ENCODE measurements around the gene CDH15. TPM values are rescaled to one million over a fixed set of nuclear protein-coding genes. Genes with fewer than 3 reads are reported as not detected.
A peak's percentile ranks its signal among the peaks of the same experiment; 100 is the strongest.

Gene CDH15
- total and polyA plus RNA-seq, 2 donors from 2014 or later, result 0.22 to 0.31 TPM

DNA sequence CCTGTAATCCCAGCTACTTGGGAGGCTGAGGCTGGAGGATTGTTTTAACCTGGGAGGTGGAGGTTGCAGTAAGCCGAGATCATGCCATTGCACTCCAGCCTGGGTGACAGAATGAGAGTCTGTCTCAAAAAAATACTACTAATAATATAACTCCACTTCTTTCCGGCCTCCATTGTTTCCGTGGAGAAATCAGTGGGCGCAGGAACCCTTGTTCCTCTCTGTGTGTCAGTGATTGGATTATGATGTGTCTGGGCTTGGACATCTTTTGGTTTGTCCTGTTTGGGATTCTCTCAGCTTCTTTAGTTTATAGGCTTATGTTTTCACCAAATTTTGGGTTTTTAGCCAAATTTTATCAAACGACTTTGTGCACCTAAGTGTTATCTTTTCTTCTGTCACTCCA, 41.1 kb upstream of the CDH15 start:
- intact Hi-C loops (cut with DNase I), result no loop called here
- Histone ChIP-seq H3K9ac (ENCODE audit: low read length in 3 of 3) (no peak overlapping the region), H3K9me3 (ENCODE audit: control insufficient read depth in 2 of 3, insufficient read depth in 1 of 3, low read length in 3 of 3) (peaks cover 0 to 4% (median 2%) of the 10 kb centered on the region in 3 donors), H3K4me3 (ENCODE audit: low read length in 3 of 3) (no peak overlapping the region), H3K36me3 (ENCODE audit: control insufficient read depth in 2 of 3, insufficient read depth in 3 of 3, low read length in 3 of 3) (peaks cover 2 to 11% (median 3%) of the 10 kb centered on the region in 3 donors), H3K4me1 (ENCODE audit: control insufficient read depth in 2 of 3, insufficient read depth in 2 of 3, low read depth in 1 of 3, low read length in 3 of 3) (no peaks in the 10 kb centered on the region), H3K27me3 (ENCODE audit: control insufficient read depth, insufficient read depth, low read length) (no peaks in the 10 kb centered on the region), H3K27ac (ENCODE audit: low read depth in 2 of 2, low read length in 2 of 2) (no peak overlapping the region)
- DNase-seq (peak in 1 of 5 donors; percentile 15), FAIRE-seq (no peak)
- TF ChIP-seq, protein P1, sequence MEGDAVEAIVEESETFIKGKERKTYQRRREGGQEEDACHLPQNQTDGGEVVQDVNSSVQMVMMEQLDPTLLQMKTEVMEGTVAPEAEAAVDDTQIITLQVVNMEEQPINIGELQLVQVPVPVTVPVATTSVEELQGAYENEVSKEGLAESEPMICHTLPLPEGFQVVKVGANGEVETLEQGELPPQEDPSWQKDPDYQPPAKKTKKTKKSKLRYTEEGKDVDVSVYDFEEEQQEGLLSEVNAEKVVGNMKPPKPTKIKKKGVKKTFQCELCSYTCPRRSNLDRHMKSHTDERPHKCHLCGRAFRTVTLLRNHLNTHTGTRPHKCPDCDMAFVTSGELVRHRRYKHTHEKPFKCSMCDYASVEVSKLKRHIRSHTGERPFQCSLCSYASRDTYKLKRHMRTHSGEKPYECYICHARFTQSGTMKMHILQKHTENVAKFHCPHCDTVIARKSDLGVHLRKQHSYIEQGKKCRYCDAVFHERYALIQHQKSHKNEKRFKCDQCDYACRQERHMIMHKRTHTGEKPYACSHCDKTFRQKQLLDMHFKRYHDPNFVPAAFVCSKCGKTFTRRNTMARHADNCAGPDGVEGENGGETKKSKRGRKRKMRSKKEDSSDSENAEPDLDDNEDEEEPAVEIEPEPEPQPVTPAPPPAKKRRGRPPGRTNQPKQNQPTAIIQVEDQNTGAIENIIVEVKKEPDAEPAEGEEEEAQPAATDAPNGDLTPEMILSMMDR (IDR thresholded peaks at IDR 0.05; ENCODE audit: borderline replicate concordance, extremely low read depth, insufficient read depth), result no peak

DNA sequence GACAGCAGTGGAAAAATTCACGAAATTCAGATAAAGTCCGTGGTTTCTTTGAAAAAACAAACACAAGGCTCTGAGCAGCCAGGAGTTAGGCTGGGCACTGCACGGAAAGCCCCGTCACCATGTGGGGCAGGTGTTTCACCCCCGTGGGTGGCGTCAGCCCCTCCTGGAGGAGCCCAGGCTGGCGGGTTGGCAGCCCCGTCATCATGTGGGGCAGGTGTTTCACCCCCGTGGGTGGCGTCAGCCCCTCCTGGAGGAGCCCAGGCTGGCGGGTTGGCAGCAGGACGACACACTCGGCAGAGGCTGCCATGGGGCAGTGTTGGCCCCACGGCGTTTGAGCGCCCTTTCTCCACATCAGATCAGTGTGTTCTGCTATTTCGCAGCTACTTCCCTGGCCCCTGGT, 39.8 kb upstream of the CDH15 start:
- DNase-seq (peak in 1 of 5 donors; percentile 38), FAIRE-seq (no peak)
- TF ChIP-seq, protein P1 (IDR thresholded peaks at IDR 0.05; ENCODE audit: borderline replicate concordance, extremely low read depth, insufficient read depth), result no peak

DNA sequence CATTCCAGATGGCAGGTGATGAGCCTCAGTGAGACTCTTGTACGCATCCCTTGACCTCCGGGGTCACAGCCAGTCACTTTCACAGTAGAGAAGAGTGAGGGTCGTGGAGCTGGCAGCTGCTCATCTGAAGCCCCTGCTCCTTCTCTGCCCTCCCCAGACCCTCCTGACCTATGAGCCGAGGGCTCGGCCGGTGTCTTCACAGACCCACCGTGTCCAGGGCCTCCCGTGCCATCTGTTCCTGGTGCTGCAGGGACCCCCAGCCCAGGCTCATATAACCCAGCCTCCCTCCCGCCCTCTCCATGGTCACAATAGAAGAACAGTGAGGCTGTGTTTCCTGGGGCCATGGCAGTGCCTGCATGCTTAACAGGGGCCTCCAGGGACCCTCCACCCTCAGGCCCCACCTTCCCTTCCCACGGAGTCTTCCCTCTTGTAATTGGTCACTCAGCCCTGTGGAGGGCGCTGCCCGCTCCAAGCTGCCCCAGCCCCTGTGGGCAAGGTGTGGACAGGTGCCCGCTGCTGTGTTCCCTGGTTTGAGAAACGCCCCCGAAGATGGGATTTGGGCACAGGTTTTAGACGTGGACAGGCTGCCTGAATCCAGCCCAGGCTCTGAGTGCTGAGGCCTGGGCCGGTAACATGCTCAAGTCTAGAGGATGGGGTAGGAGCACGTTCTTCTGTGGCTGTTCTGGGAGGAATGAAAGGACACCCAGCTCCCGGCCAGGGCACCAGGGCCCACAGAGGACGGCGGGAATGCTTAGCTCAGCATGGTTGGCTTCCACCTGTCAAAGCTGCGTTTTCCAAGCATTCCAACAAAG, 39.1 kb upstream of the CDH15 start:
- peak in 1 of 5 donors; percentile 47 for DNase-seq
- TF ChIP-seq, protein P1 (IDR thresholded peaks at IDR 0.05; ENCODE audit: borderline replicate concordance, extremely low read depth, insufficient read depth), result no peak
- Histone ChIP-seq H3K9ac (ENCODE audit: low read length in 3 of 3) (no peak overlapping the region), H3K36me3 (ENCODE audit: control insufficient read depth in 2 of 3, insufficient read depth in 3 of 3, low read length in 3 of 3) (peaks cover 0 to 5% (median 3%) of the 10 kb centered on the region in 3 donors), H3K4me3 (ENCODE audit: low read length in 3 of 3) (no peak overlapping the region), H3K27ac (ENCODE audit: low read depth in 2 of 2, low read length in 2 of 2) (no peak overlapping the region), H3K27me3 (ENCODE audit: control insufficient read depth, insufficient read depth, low read length) (no peaks in the 10 kb centered on the region), H3K9me3 (ENCODE audit: control insufficient read depth in 2 of 3, insufficient read depth in 1 of 3, low read length in 3 of 3) (no peaks in the 10 kb centered on the region), H3K4me1 (ENCODE audit: control insufficient read depth in 2 of 3, insufficient read depth in 2 of 3, low read depth in 1 of 3, low read length in 3 of 3) (no peaks in the 10 kb centered on the region)
- no peak for FAIRE-seq
- intact Hi-C loops (cut with DNase I), result no loop called here

More for the DNA sequence above, 39.8 kb upstream of the CDH15 start:
- peaks cover 0 to 5% (median 3%) of the 10 kb centered on the region in 3 donors for H3K36me3 ChIP-seq (ENCODE audit: control insufficient read depth in 2 of 3, insufficient read depth in 3 of 3, low read length in 3 of 3)
- no peak overlapping the region for H3K4me3 ChIP-seq (ENCODE audit: low read length in 3 of 3)
- no peak overlapping the region for H3K27ac ChIP-seq (ENCODE audit: low read depth in 2 of 2, low read length in 2 of 2)
- intact Hi-C loops (cut with DNase I), result no loop called here
- no peaks in the 10 kb centered on the region for H3K27me3 ChIP-seq (ENCODE audit: control insufficient read depth, insufficient read depth, low read length)
- H3K4me1 ChIP-seq (ENCODE audit: control insufficient read depth in 2 of 3, insufficient read depth in 2 of 3, low read depth in 1 of 3, low read length in 3 of 3), result no peaks in the 10 kb centered on the region
- no peaks in the 10 kb centered on the region for H3K9me3 ChIP-seq (ENCODE audit: control insufficient read depth in 2 of 3, insufficient read depth in 1 of 3, low read length in 3 of 3)
- no peak overlapping the region for H3K9ac ChIP-seq (ENCODE audit: low read length in 3 of 3)
